Gastrocnemius medialis (tissue), 4 donors: ENCODE results near the gene B4GALT6. TPM values are rescaled to one million over a fixed set of nuclear protein-coding genes. Genes with fewer than 3 reads are reported as not detected.

Experiments used
- ATAC-seq, 2 donors: fragments of 150-250 bp; one replicate each; pipeline ENCODE4 v1.9.1; 2016
- DNase-seq, 2 donors: peaks; one replicate each; pipeline ENCODE4 v3.0.0-alpha.2; 2019
- H3K27ac ChIP-seq, 4 donors: fragments of 200-600 bp; sonication (generic); 1 replicate in 1 of 4; 2 replicates in 3 of 4; pipeline ENCODE4 v1.5.1; 2016 to 2018; ENCODE audit warnings: mild to moderate bottlenecking in 2 of 4, moderate library complexity in 1 of 4
- H3K27me3 ChIP-seq, 3 donors: fragments of 200-600 bp; sonication (generic) in 2 of 3; 1 replicate in 1 of 3; 2 replicates in 2 of 3; pipeline versions ENCODE4 v1.5.1 to v1.6.0; 2016 to 2019; ENCODE audit warnings: mild to moderate bottlenecking in 1 of 3, moderate library complexity in 1 of 3
- H3K36me3 ChIP-seq, 2 donors: fragments of 200-600 bp; sonication (generic) in 1 of 2; one replicate each; pipeline ENCODE4 v1.5.1; 2017 to 2018
- H3K4me1 ChIP-seq, 2 donors: fragments of 200-600 bp; sonication (generic) in 1 of 2; one replicate each; pipeline ENCODE4 v1.5.1; 2016 to 2017; ENCODE audit warnings: mild to moderate bottlenecking in 2 of 2
- H3K4me3 ChIP-seq, 4 donors: fragments of 200-600 bp; sonication (generic) in 3 of 4; 1 replicate in 1 of 4; 2 replicates in 3 of 4; pipeline ENCODE4 v1.5.1; 2016 to 2019; ENCODE audit warnings: mild to moderate bottlenecking in 2 of 4
- H3K9me3 ChIP-seq, 3 donors: fragments of 200-600 bp; sonication (generic) in 2 of 3; 1 replicate in 1 of 3; 2 replicates in 2 of 3; pipeline ENCODE4 v1.5.1; 2016 to 2019
- CTCF ChIP-seq, 5 experiments: fragments of 450-650 bp in 3 of 5; fragments of 200-600 bp in 2 of 5; sonication (generic) in 2 of 5; IDR thresholded peaks in 4 of 5; conservative IDR thresholded peaks in 1 of 5; 1 replicate in 4 of 5; 2 replicates in 1 of 5; pipeline ENCODE4 v1.5.1; 2016 to 2019; ENCODE audit warnings: antibody characterized with exemption in 5 of 5, mild to moderate bottlenecking in 3 of 5, moderate library complexity in 3 of 5
- POLR2A ChIP-seq, 2 donors: fragments of 450-650 bp; IDR thresholded peaks; one replicate each; pipeline ENCODE4 v1.6.1; 2017; ENCODE audit warnings: antibody characterized with exemption in 2 of 2, mild to moderate bottlenecking in 2 of 2, moderate library complexity in 2 of 2
- in situ Hi-C, 4 donors: fragments of 200-750 bp; cut with MboI; loops; one replicate each; pipeline versions ENCODE4 v1.15.0 to v1.8.0; 2017; ENCODE audit warnings: low sequenced_read_pairs in 4 of 4
- intact Hi-C: fragments of 100-400 bp; cut with DNase I; formaldehyde crosslinking; loops from one replicate; pipeline ENCODE4 v1.15.1; 2023; ENCODE audit warnings: low total_unique reads
- total RNA-seq, 4 donors: library from RNA; depleted of rRNA; stranded (reverse); fragments of >200 nt; gene quantifications; one replicate each; pipeline versions ENCODE4 v1.1.0 to v1.2.3, GENCODE V29; 2016

B4GALT6 gene
- total RNA-seq, 4 donors from 2014 or later: 0.85 to 2.9 (median 1.9) TPM

GRCh38 chr18:31633392-31634330, 50.7 kb downstream of the B4GALT6 start:
- DNase-seq (no peak), ATAC-seq (no peak)
- no peak overlapping the region for H3K27ac ChIP-seq
- in situ Hi-C loops: no loop called here
- no peaks in the 10 kb centered on the region for H3K27me3 ChIP-seq
- H3K4me3 ChIP-seq: no peak overlapping the region
- H3K36me3 ChIP-seq: peaks cover 0 to 9% of the 10 kb centered on the region in 2 donors
- intact Hi-C loops: no loop called here
- no peaks in the 10 kb centered on the region for H3K9me3 ChIP-seq
- no peaks in the 10 kb centered on the region for H3K4me1 ChIP-seq
- TF ChIP-seq CTCF (IDR thresholded peaks at IDR 0.05 in 4 of 5, conservative IDR thresholded peaks at IDR 0.05 in 1 of 5): no peak
- no peak for TF ChIP-seq POLR2A (IDR thresholded peaks at IDR 0.05)

- H3K36me3 ChIP-seq: peaks cover 0 to 9% of the 10 kb centered on the region in 2 donors
- no peaks in the 10 kb centered on the region for H3K4me1 ChIP-seq
- no peak for ATAC-seq
- intact Hi-C loops (no loop called here), in situ Hi-C loops (no loop called here)
- no peaks in the 10 kb centered on the region for H3K27me3 ChIP-seq
- H3K27ac ChIP-seq: no peak overlapping the region
- DNase-seq: no peak
- no peak overlapping the region for H3K4me3 ChIP-seq
- TF ChIP-seq CTCF (IDR thresholded peaks at IDR 0.05 in 4 of 5, conservative IDR thresholded peaks at IDR 0.05 in 1 of 5) (no peak), POLR2A (IDR thresholded peaks at IDR 0.05) (no peak)
- no peaks in the 10 kb centered on the region for H3K9me3 ChIP-seq
Observed at GRCh38 chr18:31632356-31632755, 52.0 kb downstream of the B4GALT6 start.

- TF ChIP-seq POLR2A (IDR thresholded peaks at IDR 0.05) (no peak), CTCF (IDR thresholded peaks at IDR 0.05 in 4 of 5, conservative IDR thresholded peaks at IDR 0.05 in 1 of 5) (no peak)
Observed at GRCh38 chr18:31631526-31631925, 52.9 kb downstream of the B4GALT6 start.

GRCh38 chr18:31630549-31630948, 53.8 kb downstream of the B4GALT6 start:
- intact Hi-C loops: no loop called here
- Histone ChIP-seq H3K4me1 (no peaks in the 10 kb centered on the region), H3K9me3 (no peaks in the 10 kb centered on the region), H3K27ac (no peak overlapping the region), H3K27me3 (no peaks in the 10 kb centered on the region), H3K36me3 (no peaks in the 10 kb centered on the region), H3K4me3 (no peak overlapping the region)
- ATAC-seq (no peak), DNase-seq (no peak)
- no peak for TF ChIP-seq CTCF (IDR thresholded peaks at IDR 0.05 in 4 of 5, conservative IDR thresholded peaks at IDR 0.05 in 1 of 5)
- no peak for TF ChIP-seq POLR2A (IDR thresholded peaks at IDR 0.05)
- in situ Hi-C loops: no loop called here

More at GRCh38 chr18:31631526-31631925, 52.9 kb downstream of the B4GALT6 start:
- no peak for ATAC-seq
- in situ Hi-C loops: no loop called here
- Histone ChIP-seq H3K4me1 (no peaks in the 10 kb centered on the region), H3K36me3 (peaks cover 0 to 3% of the 10 kb centered on the region in 2 donors), H3K27ac (no peak overlapping the region), H3K4me3 (no peak overlapping the region), H3K9me3 (no peaks in the 10 kb centered on the region), H3K27me3 (no peaks in the 10 kb centered on the region)
- intact Hi-C loops: no loop called here
- DNase-seq: no peak
